MCF 10A (cell line): ENCODE data around the gene BCL11A. TPM values are rescaled to one million over a fixed set of nuclear protein-coding genes. Genes with fewer than 3 reads are reported as not detected.
A peak's percentile ranks its signal among the peaks of the same experiment; 100 is the strongest.

ENCODE experiments used
- BruUV-seq: library from RNA; stranded (reverse); fragments of 400-500 nt; replicated peaks from 2 replicates; lab custom pipeline; 2021; lab: Mats Ljungman, UMichigan
- CTCF ChIA-PET: fragments of 300-600 bp; sonication (Branson Sonifier 250); formaldehyde crosslinking; extraction: SDS; loops from one replicate; lab custom pipeline; 2021; ENCODE audit warnings: antibody characterized with exemption, inconsistent platforms; lab: Yijun Ruan, JAX
- POLR2A ChIA-PET: fragments of 300-600, 350-650 bp; sonication (Branson Sonifier 250); formaldehyde crosslinking; extraction: SDS; loops from one replicate; lab custom pipeline; 2020; ENCODE audit warnings: antibody characterized with exemption, inconsistent platforms; lab: Yijun Ruan, JAX
- DNase-seq: peaks from one replicate; pipeline ENCODE4 v3.0.0-alpha.2; 2018; ENCODE audit not compliant: unreplicated experiment
- H3K27ac Mint-ChIP-seq: one replicate; pipeline ENCODE4 v1.8.0; 2022; ENCODE audit warnings: mild to moderate bottlenecking, low read depth, mixed read lengths; ENCODE audit not compliant: unreplicated experiment
- H3K27me3 Mint-ChIP-seq: one replicate; pipeline ENCODE4 v1.8.0; 2022; ENCODE audit warnings: mixed read lengths; ENCODE audit not compliant: insufficient read depth, unreplicated experiment
- H3K36me3 Mint-ChIP-seq: one replicate; pipeline ENCODE4 v1.8.0; 2022; ENCODE audit warnings: mild to moderate bottlenecking, moderate library complexity, mixed read lengths; ENCODE audit not compliant: insufficient read depth, unreplicated experiment
- H3K4me1 Mint-ChIP-seq: one replicate; pipeline ENCODE4 v1.8.0; 2022; ENCODE audit warnings: mixed read lengths; ENCODE audit not compliant: insufficient read depth, unreplicated experiment
- H3K4me3 Mint-ChIP-seq: one replicate; pipeline ENCODE4 v1.8.0; 2022; ENCODE audit warnings: mild to moderate bottlenecking, moderate library complexity, mixed read lengths; ENCODE audit not compliant: unreplicated experiment
- H3K9me3 Mint-ChIP-seq: one replicate; pipeline ENCODE4 v1.8.0; 2022; ENCODE audit warnings: mixed read lengths; ENCODE audit not compliant: unreplicated experiment
- CTCF ChIP-seq: fragments of 200-600 bp; IDR thresholded peaks from one replicate; pipeline ENCODE4 v1.8.0; 2022; ENCODE audit warnings: antibody characterized with exemption, mild to moderate bottlenecking; ENCODE audit not compliant: unreplicated experiment
- intact Hi-C: fragments of 100-400 bp; cut with micrococcal nuclease; formaldehyde crosslinking; loops from 2 replicates; pipeline ENCODE4 v1.14.1; 2022
- total RNA-seq: library from RNA; stranded (reverse); gene quantifications from 2 replicates; pipeline ENCODE4 v1.2.3, GENCODE V29; 2022

The BCL11A gene
- total RNA-seq, 1 experiment from 2014 or later, result 5.3 TPM

GRCh38 chr2:60589104-60589503 is 35.6 kb upstream of the BCL11A start:
- intact Hi-C loops, result no loop called here
- H3K4me1 Mint-ChIP-seq, result peaks cover 9% of the 10 kb centered on the region
- BruUV-seq, result no TSS peak
- POLR2A ChIA-PET, result interaction anchor here (0.6 kb wide), 2 partner anchors 14 to 1381 kb away, joined by 3 read pairs; no protein-coding TSS in a partner anchor
- TF ChIP-seq CTCF, result no peak
- CTCF ChIA-PET, result interaction anchor here (0.6 kb wide), 1 partner anchor 16 kb away, joined by 3 read pairs; no protein-coding TSS in a partner anchor
- H3K9me3 Mint-ChIP-seq, result peaks cover 24% of the 10 kb centered on the region
- DNase-seq, result no peak
- no peaks in the 10 kb centered on the region for H3K27me3 Mint-ChIP-seq
- H3K27ac Mint-ChIP-seq, result no peak overlapping the region
- H3K4me3 Mint-ChIP-seq, result no peak overlapping the region
- H3K36me3 Mint-ChIP-seq, result no peaks in the 10 kb centered on the region

GRCh38 chr2:60586081-60586480 is 32.6 kb upstream of the BCL11A start:
- peaks cover 6% of the 10 kb centered on the region for H3K9me3 Mint-ChIP-seq
- no peak overlapping the region for H3K4me3 Mint-ChIP-seq
- no peak overlapping the region for H3K27ac Mint-ChIP-seq
- POLR2A ChIA-PET, result interaction anchor here (1.1 to 1.4 kb wide), 2 partner anchors 9 to 36 kb away, joined by 4 to 5 read pairs; no protein-coding TSS in a partner anchor
- H3K4me1 Mint-ChIP-seq, result peaks cover 9% of the 10 kb centered on the region
- DNase-seq, result peak; percentile 90
- no TSS peak for BruUV-seq
- CTCF ChIA-PET, result interaction anchor here (0.7 to 5.1 kb wide), 10 partner anchors 10 to 1137 kb away, joined by 3 to 51 read pairs (median 4); no protein-coding TSS in a partner anchor
- H3K27me3 Mint-ChIP-seq, result no peaks in the 10 kb centered on the region
- no peaks in the 10 kb centered on the region for H3K36me3 Mint-ChIP-seq
- intact Hi-C loops, result no loop called here
- TF ChIP-seq CTCF, result no peak

GRCh38 chr2:60585276-60585675 is 31.8 kb upstream of the BCL11A start:
- ChIA-PET CTCF (interaction anchor here (0.7 to 5.1 kb wide), 6 partner anchors 17 to 116 kb away, joined by 3 to 51 read pairs (median 4); no protein-coding TSS in a partner anchor), POLR2A (interaction anchor here (0.6 to 1.4 kb wide), 2 partner anchors 35 to 1743 kb away, joined by 4 read pairs; no protein-coding TSS in a partner anchor)
- H3K9me3 Mint-ChIP-seq, result no peaks in the 10 kb centered on the region
- intact Hi-C loops, result no loop called here
- no TSS peak for BruUV-seq
- peaks cover 9% of the 10 kb centered on the region for H3K4me1 Mint-ChIP-seq
- H3K4me3 Mint-ChIP-seq, result no peak overlapping the region
- no peak for DNase-seq
- H3K36me3 Mint-ChIP-seq, result no peaks in the 10 kb centered on the region
- no peaks in the 10 kb centered on the region for H3K27me3 Mint-ChIP-seq
- no peak for TF ChIP-seq CTCF
- no peak overlapping the region for H3K27ac Mint-ChIP-seq

- Mint-ChIP-seq H3K9me3 (no peaks in the 10 kb centered on the region), H3K36me3 (no peaks in the 10 kb centered on the region), H3K27me3 (no peaks in the 10 kb centered on the region), H3K4me1 (peaks cover 9% of the 10 kb centered on the region), H3K4me3 (no peak overlapping the region), H3K27ac (no peak overlapping the region)
- no peak for DNase-seq
- CTCF ChIA-PET, result interaction anchor here (0.6 to 5.1 kb wide), 9 partner anchors 12 to 1821 kb away, joined by 3 to 62 read pairs (median 14); no protein-coding TSS in a partner anchor
- intact Hi-C loops, result no loop called here
- BruUV-seq, result no TSS peak
- POLR2A ChIA-PET, result interaction anchor here (1.0 kb wide), 2 partner anchors 23 to 30 kb away, joined by 3 to 4 read pairs; no protein-coding TSS in a partner anchor
- no peak for TF ChIP-seq CTCF
Observed at GRCh38 chr2:60583604-60584003, 30.1 kb upstream of the BCL11A start.
